GM19438 (cell line): ENCODE data around the gene RRP15.

Experiments used
- ATAC-seq: cut with Tn5 transposase; IDR thresholded peaks from one replicate; pipeline ENCODE4 v1.9.1; 2021; ENCODE audit warnings: low read depth; ENCODE audit not compliant: unreplicated experiment

The RRP15 gene

GRCh38 chr1:218357211-218357892 lies 72.3 kb downstream of the RRP15 start:
- no peak for ATAC-seq

GRCh38 chr1:218357893-218358232 lies 72.8 kb downstream of the RRP15 start:
- ATAC-seq: no peak

GRCh38 chr1:218361298-218362065 lies 76.4 kb downstream of the RRP15 start:
- ATAC-seq: no peak

- no peak for ATAC-seq
These were observed 77.5 kb downstream of the RRP15 start for GRCh38 chr1:218362418-218363076.

- ATAC-seq: no peak
These were observed 78.0 kb downstream of the RRP15 start for GRCh38 chr1:218363141-218363540.

GRCh38 chr1:218364028-218364710 lies 79.1 kb downstream of the RRP15 start:
- no peak for ATAC-seq

GRCh38 chr1:218365226-218365999 lies 80.3 kb downstream of the RRP15 start:
- no peak for ATAC-seq

- ATAC-seq: no peak
These were observed 81.4 kb downstream of the RRP15 start for GRCh38 chr1:218366322-218367052.

GRCh38 chr1:218367118-218367517 lies 82.0 kb downstream of the RRP15 start:
- ATAC-seq: no peak

- ATAC-seq: no peak
These were observed 83.6 kb downstream of the RRP15 start for GRCh38 chr1:218368686-218369085.

- no peak for ATAC-seq
These were observed 84.8 kb downstream of the RRP15 start for GRCh38 chr1:218369688-218370511.

- no peak for ATAC-seq
These were observed 87.0 kb downstream of the RRP15 start for GRCh38 chr1:218371927-218372672.

- ATAC-seq: no peak
These were observed 89.6 kb downstream of the RRP15 start for GRCh38 chr1:218374401-218375353.

- ATAC-seq: no peak
These were observed 91.6 kb downstream of the RRP15 start for GRCh38 chr1:218376722-218377121.

GRCh38 chr1:218377143-218377660 lies 92.1 kb downstream of the RRP15 start:
- ATAC-seq: no peak

GRCh38 chr1:218380125-218380977 lies 95.3 kb downstream of the RRP15 start:
- ATAC-seq: no peak
